HG03135 (cell line): ENCODE measurements around the gene C1orf232.

Experiments used
- ATAC-seq: cut with Tn5 transposase; IDR thresholded peaks from one replicate; pipeline ENCODE4 v1.9.1; 2021; ENCODE audit warnings: mild to moderate bottlenecking, moderate library complexity; ENCODE audit not compliant: unreplicated experiment

C1orf232 gene

DNA sequence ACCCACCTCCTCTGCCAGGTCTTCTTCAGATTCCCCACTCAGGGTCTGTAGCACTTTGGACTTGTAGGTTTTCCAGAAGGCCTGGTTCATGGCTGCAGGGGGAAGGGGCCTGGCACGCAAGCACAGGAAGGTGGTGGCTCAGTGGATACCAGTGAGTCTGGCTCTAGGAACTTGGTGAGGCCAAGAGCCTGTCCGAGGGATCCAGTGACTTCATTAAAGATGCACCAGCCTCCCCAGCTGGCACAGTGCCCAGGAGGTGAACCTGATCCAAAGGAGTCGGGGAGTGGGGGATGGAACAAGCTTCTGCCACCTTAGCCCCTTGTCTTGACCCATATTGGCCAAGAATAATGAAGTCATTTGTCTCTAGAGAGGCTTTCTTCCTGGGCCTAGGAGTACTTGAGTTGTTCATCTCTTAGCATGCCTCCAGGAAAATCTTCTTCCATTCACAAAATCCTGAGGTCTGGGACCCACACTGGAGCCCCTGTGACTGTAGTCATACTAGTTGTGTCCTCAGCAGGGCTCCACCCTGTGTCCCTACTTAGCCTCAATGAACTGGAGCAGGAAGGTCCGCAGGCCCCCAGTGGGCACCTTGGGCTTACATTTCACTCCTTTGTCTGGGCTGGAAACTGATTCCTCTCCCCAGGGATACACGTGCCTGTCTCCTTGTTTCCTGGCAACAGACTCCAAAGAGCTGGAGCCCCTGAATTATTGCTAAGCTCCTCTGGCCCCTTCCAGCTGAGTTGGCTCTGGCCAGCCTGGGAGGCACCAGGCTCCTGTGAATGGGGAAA is at the start of gene C1orf232:
C1orf232 (minus strand) TSS at position 554 of the 788 bp plus-strand sequence; CDS start at position 90, 464 bp downstream.
- ATAC-seq, result no peak

DNA sequence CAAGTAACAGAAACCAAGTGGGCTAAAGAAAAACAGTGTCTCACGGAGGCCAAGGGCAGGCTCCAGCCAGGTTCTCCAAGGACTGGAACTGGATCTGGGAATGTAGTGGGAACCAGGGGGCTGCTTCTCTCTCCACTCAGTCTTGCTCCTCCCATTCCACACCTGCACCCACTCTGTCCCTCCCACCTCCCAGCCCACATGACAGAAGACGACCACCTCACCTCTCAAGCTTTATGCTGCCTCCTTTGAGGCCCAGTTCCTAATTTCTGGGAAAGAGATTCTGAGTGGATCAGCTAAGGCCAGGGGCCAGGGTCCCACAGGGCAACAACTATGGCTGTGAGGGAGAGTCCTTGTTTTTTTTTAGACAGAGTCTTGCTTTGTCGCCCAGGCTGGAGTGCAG is 46.5 kb upstream of the C1orf232 start:
- no peak for ATAC-seq

DNA sequence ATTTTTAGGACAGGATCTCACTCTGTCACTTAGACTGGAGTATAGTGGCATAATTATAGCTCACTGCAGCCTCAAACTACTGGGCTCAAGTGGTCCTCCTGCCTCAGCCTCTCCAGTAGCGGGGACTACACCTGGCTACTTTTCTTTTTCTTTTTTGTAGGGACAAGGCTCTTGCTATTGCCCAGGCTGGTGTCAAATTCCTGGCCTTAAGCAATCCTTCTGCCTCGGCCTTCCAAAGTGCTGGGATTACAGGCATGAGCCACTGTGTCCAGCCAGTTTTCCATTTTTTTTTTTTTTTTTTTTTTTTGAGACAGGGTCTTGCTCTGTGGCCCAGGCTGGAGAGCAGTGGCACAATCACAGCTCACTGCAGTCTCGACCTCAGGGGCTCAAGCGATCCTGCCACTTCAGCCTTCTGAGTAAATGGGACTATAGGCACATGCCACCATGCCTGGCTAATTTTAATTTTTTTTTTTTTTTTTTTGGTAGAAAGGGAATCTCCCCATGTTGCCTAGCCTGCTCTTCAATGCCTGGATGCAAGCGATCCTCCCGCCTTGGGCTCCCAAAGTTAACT is 44.7 kb upstream of the C1orf232 start:
- ATAC-seq, result no peak

DNA sequence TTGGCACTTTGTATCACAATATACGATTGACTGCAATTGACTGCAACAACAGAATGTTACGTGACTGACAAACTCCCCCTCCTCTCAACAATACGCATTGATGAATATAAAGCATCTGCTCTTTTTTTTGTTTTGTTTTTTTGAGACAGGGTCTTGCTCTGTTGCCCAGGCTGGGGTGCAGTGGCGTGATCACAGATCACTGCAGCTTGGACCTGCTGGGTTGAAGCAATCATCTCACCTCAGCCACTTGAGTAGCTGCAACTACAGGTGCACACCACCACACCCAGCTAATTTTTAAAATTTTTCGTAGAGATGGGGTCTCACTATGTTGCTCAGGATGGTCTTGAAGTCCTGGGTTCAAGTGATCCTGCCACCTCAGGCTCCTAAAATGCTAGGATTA is 44.0 kb upstream of the C1orf232 start:
- ATAC-seq, result no peak

DNA sequence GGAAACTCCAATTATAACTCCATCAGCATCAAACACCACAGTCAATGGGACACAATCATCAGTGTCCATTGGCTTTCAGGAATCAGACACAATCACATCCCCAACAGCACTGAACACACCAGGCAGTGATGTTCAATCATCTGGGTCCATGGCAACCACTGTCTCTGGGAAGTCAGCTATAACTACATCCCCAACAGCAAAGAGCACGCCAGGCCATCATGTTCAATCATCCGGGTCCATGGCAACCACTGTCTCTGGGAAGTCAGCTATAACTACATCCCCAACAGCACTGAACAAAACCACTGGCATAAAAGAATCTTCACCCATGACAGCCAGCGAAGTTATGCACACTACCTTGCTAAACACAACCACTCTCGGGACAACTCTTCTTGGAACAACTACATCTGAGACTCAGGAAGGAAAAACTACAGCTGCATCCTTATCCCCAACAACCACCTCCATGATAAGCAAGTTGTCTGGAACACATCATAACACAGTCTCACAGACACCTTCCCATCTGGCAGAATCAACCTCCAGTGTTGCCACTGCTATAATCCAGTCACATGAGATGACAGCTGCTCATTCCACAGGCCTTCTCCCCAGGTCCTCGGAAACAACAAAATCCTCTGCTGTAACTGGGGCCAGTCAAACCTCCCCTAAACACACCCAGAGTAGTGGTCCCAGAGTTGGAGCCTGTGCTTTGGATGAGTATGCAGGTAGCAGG is 41.5 kb upstream of the C1orf232 start:
- ATAC-seq, result no peak

DNA sequence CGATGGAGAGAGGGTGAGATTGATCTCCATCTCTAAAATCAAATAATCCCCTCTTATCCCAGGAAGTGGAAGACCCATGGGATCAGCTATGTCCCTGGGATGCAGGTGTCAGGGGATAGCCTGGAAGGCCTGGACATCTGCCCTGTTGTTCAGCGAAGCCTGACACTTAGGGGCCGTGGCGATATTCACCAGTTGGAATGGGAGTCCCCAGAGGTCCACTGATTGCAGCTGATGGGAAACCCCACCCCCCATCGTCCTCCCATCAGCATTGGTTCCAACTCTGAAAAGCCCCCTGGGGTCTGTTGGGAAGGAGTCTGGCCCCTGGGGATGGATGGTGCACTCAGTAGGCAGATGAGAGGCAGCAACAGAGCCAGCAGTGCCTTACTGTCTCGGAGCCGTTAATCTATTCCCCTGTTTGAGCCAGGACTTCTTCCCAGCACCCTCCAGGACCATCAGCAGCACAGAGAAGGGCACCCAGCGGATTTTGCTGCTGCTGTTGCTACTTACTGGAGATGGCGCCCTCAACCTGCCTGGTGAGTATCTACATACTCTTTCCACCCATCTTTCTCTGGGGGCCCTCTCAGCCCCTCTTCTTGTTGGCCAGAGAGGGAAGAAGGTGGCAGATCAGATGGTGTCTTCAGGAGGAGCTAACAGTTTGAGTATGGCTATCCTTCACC is 35.0 kb upstream of the C1orf232 start:
- no peak for ATAC-seq

DNA sequence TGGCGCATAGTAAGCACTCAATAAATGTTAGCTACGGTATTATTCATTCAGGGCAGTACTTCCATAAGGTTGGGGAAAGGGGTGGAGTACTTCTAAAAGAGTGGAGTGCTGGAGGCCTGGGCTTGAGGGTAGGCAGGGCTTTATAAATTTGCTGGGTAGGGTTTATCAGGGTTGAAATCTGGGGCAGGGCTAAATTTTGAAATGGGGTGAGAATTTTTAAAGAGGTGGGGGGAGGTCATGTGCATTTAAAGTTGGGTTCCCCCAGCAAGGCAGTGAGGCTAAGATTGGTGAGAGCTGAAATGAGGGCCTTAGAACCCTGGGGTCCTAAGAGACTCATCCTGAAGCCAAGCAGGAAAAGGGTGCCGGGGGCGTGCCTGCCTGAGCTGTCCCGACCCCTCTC is 31.6 kb upstream of the C1orf232 start:
- no peak for ATAC-seq

DNA sequence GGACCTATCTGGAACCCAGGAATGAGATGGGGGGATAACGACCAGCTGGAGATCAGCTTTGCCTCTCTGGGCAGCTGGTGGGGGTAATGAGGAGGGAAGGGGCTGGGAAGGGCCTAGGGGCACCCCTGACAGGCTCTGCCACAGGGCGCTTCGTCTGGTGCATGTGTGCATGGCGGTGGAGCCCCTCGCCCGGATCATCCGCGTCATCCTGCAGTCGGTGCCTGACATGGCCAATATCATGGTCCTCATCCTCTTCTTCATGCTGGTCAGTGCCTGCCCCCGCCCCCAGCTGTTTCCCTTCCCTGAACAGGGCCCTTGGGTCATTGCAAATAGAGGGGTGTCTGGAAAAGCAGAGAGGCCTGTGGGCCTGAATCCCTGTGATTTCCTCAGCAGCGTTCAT is 29.1 kb upstream of the C1orf232 start:
- ATAC-seq, result no peak

DNA sequence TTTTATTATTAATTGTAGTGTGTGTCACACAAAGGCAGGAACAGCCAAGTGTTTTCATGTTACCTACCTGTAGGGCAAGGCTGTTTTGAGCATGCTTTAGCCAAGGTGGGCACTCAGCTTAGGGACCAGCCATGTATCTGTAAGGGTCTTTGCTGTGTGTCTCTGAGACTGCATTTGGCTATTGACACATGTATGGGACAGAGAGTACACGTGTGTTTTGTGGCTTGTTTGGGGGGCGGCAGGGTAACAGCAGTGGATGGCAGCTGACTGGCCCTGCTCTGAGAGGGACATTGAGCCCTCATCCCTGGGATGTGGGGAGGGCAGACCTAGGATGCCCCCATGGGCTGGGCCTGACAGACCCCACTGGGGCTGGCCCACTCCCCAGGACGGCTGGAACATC is 28.5 kb upstream of the C1orf232 start:
- ATAC-seq, result no peak

DNA sequence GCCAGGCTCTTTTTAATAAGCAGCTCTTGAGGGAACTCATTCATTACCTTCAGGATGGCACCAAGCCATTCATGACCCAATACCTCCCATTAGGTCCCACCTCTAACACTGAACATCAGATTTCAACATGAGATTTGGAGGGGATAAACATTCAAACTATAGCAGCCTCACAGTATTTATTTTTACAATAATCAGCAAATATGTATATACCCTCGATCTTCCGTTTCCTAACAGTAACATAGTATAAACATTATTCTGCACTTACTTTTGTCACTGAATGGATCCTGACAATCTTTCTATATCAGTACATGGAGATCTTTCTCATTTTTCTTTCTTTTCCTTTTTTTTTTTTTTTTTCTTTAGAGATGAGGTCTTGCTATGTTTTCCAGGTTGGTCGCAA is 27.0 kb upstream of the C1orf232 start:
- no peak for ATAC-seq

DNA sequence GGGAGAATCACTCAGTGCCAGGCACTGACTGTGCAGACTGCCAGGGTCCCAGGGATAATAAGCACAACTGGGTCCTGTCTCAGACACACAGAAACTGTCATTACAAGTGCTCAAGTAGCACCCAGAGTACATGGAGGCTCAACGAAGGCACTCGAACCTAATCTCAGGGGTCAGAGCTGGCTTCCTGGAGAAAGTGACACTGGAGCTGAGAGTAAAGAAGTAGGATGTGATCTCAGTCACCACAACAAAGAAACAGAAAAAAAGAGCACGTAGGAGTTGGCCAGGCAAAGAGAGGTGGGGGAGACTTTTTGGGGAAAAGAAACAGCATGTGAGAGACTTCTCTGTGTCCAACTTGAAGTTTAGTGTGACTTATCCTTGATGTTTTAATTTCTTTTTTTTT is 23.0 kb upstream of the C1orf232 start:
- no peak for ATAC-seq

DNA sequence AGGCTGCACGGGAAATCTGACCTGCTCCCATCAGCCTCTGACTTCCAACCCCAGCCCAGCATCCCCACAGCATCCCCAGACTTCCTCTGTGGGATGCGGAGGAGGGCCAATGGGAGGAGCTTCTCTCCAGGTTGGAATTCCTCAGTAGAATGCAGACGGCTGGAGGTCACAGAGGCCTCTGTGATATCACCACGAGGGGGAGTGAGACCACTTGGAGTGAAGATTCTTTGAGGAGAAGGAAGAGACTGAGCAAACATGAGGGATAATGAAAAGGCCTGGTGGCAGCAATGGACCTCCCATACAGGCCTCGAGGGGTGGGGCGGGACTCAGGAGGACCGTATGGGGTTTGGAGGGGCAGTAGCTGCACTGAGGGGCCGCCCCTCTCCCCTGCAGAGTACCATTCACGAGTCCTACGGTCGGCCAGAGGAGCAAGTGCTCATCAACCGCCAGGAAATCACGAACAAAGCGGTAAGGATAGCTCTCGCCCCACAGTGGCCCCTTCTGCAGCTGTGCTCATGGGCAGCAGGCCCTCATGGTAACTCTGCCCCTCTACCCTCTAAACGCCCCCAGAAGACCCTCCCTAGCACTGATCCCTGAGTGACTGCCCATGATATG is 21.7 kb upstream of the C1orf232 start, which contains the start of gene CATSPER4:
CATSPER4 (plus strand) TSS at position 230 of the 615 bp plus-strand sequence; CDS start at position 256, 26 bp downstream.
- ATAC-seq, result no peak

DNA sequence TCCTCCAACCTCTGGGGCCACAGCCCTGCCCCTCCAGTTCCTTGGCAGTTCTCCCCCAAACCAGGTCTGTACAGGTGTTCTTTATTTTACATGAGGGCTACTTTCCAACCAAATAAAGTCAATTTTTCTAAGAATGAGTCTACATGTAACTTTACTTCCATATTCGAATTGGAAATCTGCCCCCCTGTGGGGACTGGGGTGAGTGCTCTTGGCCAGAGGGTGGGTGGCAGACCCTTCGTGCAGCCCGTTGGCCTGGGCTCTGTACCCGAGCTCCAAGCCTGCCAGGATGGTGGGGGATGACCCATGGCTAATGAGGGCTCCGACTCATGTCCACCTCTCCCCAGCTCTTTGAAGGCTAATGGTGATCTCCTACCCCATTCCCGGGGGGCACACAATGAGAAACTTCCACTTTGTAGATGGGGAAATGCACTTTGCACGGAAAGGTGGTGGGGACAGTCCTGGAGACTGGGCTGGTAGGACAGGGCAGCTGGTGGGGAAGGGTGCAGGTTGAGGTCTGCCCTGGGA is 21.1 kb upstream of the C1orf232 start:
- no peak for ATAC-seq

DNA sequence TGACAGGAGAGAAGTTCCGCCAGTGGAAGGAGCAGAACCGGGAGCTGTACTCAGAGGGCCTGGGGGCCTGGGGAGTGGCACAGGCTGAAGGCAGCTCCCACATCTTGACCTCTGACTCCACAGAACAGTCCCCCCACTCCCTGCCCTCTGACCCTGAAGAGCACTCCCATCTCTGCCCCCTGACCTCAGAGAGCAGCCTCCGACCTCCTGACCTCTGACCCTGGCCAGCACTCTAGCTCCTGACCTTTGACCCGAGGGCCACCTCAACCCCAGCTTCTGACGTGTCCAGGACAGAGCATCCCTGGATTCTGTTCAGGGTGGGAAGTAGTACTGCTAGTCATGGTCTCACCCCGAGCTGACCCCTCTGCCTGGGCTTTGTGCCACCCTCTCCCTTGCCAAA is 20.6 kb upstream of the C1orf232 start:
- no peak for ATAC-seq

DNA sequence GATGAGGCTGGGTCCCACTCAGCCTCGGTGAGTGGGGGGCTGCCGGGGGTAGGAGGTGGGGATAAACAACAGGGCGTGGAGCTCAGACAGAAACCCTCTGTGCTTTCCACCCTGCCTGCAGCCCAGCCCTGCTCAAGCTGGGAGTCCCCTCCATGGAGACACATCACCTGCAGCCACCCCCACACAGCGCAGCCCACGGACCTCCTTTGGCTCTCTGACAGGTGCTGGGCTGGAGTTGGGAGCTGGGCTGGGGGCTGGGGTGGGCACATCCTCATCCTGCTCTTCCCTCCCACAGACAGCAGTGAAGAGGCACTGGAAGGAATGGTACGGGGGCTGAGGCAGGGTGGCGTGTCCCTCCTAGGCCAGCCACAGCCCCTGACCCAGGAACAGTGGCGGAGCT is 19.7 kb upstream of the C1orf232 start:
- no peak for ATAC-seq

DNA sequence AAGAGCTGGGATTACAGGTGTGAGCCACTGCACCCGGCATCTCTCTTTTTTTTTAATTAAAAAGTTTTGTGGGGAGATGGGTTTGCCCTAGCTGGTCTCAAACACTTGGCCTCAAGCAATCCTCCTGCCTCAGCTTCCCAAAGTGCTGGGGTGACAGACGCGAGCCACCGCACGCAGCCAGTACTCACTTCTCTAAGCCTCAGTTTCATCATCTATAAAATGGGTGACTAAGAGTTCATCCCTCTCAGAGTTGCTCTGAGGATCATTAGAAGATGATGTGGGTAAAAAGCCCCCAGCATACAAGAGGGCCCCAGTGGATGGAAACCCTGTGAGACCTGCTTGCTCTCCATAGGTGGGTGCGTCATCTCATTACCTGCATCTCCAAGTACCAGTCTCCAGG is 19.1 kb upstream of the C1orf232 start:
- ATAC-seq, result no peak

DNA sequence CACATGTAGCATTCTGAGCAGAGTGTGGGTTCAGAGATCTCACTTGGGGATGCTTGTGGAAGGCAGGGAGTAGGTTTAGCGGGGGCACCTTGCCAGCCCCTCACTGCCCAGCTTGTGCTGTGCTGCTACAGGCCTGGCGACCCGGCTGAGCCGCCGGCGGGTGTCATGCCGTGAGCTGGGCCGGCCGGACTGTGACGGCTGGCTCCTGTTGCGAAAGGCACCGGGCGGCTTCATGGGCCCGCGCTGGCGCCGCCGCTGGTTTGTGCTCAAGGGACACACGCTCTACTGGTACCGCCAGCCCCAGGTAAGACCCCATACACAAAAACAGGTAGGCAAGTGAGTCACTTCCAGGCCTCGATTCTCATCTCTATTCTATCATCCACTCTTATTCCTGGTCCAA is 16.1 kb upstream of the C1orf232 start:
- ATAC-seq, result no peak

DNA sequence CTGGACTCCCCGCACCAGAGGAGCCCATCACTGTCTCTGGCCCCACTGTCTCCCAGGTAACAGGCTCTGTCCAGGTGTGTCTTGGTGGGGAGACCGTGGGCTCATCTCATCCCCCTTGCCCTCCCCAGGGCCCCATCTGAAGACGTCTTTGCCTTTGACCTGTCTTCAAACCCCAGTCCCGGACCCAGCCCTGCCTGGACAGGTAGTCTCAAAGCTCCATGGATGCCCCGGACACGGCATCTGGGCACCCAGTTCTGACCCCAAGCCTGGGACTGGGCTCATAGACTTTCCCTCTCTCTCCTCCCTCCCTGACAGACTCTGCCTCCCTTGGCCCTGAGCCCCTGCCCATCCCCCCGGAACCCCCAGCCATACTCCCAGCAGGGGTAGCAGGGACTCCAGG is 15.3 kb upstream of the C1orf232 start:
- no peak for ATAC-seq

DNA sequence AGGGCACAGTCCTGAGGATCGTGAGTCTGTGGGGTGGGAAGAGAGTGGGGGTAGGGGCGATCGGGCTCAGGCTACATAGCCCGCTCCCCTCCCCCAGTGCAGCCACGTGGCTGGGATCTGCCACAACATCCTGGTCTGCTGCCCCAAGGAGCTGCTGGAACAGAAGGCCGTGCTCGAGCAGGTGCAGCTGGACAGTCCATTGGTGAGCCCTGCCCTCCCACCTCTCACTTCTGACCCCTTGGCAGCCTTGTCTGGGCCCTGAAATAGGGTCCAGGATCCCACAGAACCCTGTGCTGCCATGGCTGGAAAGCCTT is 13.6 kb upstream of the C1orf232 start:
- no peak for ATAC-seq

DNA sequence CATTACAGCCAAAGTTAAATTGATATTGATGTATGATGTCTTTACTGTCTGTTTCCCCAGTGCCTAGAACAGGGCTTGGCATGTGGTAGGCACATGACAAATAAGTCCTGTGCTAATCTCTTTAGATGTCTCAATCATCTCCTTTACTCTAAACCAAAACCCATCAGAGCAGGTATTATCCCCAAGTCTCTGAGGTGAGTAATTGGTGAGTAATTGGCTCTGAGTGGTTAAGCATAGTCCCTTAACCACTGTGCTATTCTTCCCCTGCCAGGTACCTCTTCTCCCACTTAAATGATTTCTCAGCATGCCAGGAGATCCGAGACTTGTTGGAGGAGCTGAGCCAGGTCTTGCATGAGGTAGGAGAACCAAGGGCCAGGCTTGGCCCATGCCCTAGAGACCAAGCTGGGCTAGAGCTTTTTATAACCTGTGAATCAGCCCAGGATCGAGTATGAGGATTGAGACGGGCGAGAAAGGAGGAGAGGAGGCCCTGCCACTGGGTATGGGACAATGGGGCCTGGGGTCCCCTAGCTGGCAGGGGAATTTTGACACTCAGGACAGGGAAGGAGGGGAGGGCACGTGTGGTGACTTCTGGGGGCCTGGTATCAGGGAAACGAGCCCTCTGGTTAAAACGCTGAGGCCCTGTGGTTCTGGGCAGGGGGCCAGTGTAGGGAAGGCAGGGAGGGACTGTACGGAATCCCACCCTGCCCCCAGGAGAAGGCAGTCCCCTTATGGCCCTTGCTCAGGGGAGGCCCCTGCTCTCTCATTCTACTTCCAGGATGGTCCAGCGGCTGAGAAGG is 13.0 kb upstream of the C1orf232 start:
- ATAC-seq, result no peak
